GM10266 (cell line): ENCODE measurements around the gene PYGM.

ENCODE experiments used
- DNase-seq: peaks from one replicate; pipeline ENCODE4 v3.0.0; 2012; ENCODE audit errors: extremely low spot score
- TF ChIP-seq, protein P1 (sequence below): IDR thresholded peaks from 2 replicates; pipeline ENCODE4 v1.5.1; 2012; ENCODE audit warnings: mild to moderate bottlenecking, low read depth; ENCODE audit not compliant: control insufficient read depth, insufficient read depth; ENCODE audit errors: missing control alignments

Gene PYGM

GRCh38 chr11:64778473-64779298, 18.9 kb upstream of the PYGM start, which contains the start of gene SF1:
Gene SF1, minus strand, starts transcription at chr11:64778542. Its CDS starts 150 bp downstream, at chr11:64778392.
- TF ChIP-seq, protein P1, sequence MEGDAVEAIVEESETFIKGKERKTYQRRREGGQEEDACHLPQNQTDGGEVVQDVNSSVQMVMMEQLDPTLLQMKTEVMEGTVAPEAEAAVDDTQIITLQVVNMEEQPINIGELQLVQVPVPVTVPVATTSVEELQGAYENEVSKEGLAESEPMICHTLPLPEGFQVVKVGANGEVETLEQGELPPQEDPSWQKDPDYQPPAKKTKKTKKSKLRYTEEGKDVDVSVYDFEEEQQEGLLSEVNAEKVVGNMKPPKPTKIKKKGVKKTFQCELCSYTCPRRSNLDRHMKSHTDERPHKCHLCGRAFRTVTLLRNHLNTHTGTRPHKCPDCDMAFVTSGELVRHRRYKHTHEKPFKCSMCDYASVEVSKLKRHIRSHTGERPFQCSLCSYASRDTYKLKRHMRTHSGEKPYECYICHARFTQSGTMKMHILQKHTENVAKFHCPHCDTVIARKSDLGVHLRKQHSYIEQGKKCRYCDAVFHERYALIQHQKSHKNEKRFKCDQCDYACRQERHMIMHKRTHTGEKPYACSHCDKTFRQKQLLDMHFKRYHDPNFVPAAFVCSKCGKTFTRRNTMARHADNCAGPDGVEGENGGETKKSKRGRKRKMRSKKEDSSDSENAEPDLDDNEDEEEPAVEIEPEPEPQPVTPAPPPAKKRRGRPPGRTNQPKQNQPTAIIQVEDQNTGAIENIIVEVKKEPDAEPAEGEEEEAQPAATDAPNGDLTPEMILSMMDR, result no peak
- peak; percentile 98 for DNase-seq

DNA sequence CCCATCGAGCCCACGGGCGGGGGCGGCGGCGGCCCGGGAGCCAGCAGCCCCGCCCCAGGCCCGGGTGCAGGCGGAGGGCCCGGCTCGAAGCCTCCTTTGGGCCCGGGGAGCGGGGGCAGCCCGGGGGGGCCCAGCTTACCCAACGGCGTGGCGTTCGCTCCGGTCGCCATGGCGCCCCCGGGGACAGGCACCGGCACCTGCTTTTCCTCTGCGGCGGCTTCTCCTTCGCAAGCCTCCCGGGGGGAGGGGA, 18.4 kb upstream of the PYGM start:
- DNase-seq, result no peak
- TF ChIP-seq, protein P1, result no peak

- TF ChIP-seq, protein P1, result no peak
- peak; percentile 96 for DNase-seq
Observed at GRCh38 chr11:64777449-64778222, 17.9 kb upstream of the PYGM start.

DNA sequence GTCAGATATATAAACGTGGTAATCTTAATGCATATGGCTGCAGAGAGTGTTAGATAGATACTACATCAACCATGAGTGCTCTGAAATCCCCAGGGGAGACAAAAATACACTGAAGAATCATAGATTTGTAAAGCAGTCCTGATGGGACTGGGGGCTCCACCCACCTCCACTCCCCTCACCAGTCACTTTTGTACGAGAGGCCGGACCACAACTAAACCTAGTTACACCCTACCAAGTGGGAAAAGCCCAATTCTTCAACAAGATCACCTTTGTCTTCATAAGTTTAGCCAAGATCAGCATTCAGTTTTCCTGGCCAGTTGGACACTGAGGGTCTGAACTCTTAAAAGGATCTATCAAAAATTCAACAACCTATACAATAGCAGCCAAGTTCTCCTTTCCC, 17.1 kb upstream of the PYGM start:
- TF ChIP-seq, protein P1, result no peak

GRCh38 chr11:64776425-64776824, 16.7 kb upstream of the PYGM start:
- TF ChIP-seq, protein P1, result no peak
- no peak for DNase-seq

More for the DNA sequence above, 17.1 kb upstream of the PYGM start:
- DNase-seq, result no peak

- TF ChIP-seq, protein P1, result no peak
- no peak for DNase-seq
Observed at GRCh38 chr11:64774144-64774543, 14.4 kb upstream of the PYGM start.
